ENCODE results near the gene MGARP.

DNA sequence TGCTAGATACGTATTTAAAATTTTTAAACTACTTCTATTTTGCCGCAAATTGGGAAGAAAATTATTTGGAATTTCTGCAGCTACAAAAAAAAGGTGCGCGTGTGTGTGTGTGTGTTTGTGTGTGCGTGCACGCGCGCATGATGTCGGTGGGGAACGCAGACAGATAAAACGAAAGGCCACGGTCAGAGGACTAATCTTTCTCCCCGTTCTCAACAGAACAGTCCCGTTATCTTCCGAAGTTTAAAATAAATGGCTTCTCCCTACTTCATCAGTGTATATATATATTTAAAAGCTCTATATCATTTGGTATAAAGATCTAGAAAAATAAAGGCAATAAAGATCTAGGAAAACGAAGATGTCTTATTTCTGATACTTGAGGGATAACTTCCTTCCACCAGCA is 1.5 kb downstream of the MGARP start:
- TF ChIP-seq POLR2A (IDR thresholded peaks at IDR 0.05), result no peak
- TF ChIP-seq, protein P1, sequence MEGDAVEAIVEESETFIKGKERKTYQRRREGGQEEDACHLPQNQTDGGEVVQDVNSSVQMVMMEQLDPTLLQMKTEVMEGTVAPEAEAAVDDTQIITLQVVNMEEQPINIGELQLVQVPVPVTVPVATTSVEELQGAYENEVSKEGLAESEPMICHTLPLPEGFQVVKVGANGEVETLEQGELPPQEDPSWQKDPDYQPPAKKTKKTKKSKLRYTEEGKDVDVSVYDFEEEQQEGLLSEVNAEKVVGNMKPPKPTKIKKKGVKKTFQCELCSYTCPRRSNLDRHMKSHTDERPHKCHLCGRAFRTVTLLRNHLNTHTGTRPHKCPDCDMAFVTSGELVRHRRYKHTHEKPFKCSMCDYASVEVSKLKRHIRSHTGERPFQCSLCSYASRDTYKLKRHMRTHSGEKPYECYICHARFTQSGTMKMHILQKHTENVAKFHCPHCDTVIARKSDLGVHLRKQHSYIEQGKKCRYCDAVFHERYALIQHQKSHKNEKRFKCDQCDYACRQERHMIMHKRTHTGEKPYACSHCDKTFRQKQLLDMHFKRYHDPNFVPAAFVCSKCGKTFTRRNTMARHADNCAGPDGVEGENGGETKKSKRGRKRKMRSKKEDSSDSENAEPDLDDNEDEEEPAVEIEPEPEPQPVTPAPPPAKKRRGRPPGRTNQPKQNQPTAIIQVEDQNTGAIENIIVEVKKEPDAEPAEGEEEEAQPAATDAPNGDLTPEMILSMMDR (IDR thresholded peaks at IDR 0.05), result no peak

Data from testis (tissue), 2 donors.